Measurements from ENCODE around the gene GMDS.
"Not testable (repeated sequence)": the region's sequence is repeated elsewhere in the genome, so short reads cannot be mapped to it uniquely, and the experiment has no call there.

The GMDS gene

GRCh38 chr6:1760876-1761275 lies 484.5 kb downstream of the GMDS start:
- no peak for DNase-seq

GRCh38 chr6:1759870-1760269 lies 485.5 kb downstream of the GMDS start:
- DNase-seq: no peak

DNA sequence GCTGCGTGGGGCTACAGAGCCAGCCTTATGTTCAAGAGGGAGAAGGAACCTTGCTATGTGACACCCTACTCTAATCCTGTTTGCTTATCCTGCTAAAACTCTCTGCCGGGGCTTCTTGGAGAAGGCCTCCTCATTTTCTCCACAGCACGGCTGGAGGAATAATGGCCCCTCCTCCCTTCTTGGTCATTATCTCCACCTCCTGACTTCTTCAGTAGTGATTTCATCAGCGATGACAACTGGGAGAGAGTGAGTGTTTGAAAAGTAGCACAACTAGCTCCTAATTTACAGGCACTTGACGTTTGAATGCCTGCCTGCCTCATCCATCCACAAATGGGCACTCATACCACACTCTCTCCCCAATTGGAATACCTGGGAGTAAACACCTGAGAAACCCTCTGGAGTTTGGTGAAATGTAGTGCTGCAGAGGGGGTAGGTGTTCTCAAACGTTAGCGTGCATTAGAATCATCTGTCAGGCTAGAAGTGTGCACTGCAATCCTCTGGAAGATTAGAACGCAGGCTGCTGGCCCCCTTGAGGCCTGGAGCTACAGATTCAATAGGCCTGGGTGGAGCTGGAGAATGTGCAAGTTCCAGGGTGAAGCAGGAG lies 487.2 kb downstream of the GMDS start:
- no peak for DNase-seq

GRCh38 chr6:1757131-1757530 lies 488.3 kb downstream of the GMDS start:
- DNase-seq: no peak

GRCh38 chr6:1756472-1757129 lies 488.8 kb downstream of the GMDS start:
- DNase-seq: no peak

DNA sequence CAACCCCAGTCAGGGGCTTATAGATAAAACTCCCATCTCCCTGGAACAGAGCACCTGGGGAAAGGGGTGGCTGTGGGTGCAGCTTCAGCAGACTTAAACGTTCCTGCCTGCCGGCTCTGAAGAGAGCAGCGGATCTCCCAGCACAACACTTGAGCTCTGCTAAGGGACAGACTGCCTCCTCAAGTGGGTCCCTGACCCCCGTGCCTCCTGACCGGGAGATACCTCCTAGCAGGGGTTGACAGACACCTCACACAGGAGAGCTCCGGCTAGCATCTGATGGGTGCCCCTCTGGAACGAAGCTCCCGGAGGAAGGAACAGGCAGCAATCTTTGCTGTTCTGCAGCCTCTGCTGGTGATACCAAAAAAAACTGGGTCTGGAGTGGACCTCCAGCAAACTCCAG lies 494.3 kb downstream of the GMDS start:
- DNase-seq: not testable (repeated sequence)

DNA sequence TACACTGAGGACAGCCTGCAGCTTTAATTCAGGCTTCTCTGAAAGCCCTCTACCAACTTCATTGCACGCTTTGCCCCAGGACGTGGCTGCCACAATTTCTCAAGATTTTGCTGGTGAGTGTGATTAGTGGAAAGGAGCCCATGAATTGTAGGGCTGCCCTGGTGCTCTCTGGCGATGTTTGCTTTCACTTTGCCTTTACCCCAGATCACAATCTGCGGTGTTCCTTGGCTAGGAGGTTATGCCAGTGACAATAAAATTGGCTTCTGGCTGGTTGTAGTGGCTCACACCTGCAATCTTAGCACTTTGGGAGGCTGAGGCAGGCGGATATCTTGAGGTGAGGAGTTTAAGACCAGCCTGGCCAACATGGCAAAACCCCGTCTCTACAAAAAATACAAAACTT lies 496.4 kb downstream of the GMDS start:
- no peak for DNase-seq

DNA sequence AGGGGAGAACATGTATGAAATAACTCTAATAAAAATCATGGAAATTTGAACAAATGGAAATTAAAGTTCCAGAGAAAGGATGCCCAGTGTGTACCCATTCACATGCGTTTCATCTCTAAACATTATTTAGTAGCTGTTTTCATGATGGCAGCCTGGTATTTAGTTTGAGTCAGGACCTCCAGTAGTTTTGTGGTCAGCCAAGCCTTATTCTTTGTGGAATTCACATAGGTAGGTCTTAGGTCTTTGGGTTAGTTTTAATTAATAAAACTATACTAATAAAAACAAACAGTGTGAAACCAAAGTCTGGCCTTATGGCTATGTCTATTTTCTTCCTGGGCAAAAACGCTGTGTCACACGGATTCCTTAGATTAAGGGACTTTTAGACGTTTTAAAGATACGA lies 497.9 kb downstream of the GMDS start:
- DNase-seq: no peak

DNA sequence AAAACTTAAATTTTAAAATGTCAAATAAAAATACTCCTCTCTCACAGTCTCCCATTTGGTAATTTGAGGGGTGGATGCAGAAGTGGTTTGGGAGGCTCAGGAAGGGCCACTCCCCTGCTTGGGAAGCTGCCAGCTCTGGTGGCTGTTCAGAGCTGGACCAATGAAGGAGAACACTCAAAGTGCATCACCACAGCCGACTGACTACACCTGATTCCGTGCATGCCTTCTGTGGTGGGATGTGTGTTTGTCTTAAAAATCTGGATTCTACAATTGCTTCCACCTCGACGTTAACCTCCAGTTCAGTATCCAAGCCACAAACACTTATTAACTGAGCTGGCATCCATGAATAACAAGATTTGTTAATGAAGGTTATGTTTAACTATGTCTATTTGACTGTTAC lies 498.4 kb downstream of the GMDS start:
- DNase-seq: no peak

- DNase-seq: no peak
Observed at GRCh38 chr6:1745814-1746213, 499.6 kb downstream of the GMDS start.

DNA sequence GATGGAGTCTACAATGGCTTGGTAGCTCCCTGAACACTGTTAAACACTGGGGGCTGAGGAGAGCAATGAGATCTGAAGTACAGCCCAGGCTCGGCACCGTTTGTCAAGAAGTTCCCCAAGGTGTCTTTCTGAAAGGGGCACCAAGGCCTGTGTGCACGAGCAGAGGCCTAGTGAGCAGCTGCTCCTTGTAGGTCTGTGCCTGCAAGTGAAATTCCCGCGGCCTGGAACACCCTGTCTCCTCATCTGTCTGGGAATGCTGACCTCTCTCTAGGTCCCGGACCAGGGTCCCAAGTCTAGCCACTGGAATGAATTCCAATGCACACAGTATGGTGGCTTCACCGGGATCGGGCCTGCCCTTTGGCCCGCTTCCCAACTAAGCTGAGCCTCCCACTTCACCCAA lies 500.9 kb downstream of the GMDS start:
- no peak for DNase-seq

DNA sequence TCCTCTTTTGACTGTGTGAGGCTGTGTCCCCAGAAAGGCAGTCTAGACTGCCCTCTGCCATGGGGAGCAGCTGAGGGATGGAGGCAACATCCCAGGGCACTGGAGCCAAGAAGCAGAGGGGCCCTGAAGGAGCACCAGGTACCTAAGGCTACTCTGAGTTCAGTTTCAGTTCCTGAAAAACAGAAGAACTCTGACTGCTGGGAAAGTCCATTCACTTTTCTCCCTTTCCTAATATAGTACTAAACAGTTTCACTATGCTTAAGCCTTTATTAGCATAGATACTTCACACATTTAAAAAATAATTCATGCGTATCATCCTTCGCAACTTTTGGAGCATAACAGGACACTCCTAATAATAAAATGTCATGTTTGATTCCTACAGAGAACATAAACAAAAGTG lies 505.7 kb downstream of the GMDS start:
- no peak for DNase-seq

GRCh38 chr6:1739220-1739619 lies 506.2 kb downstream of the GMDS start:
- DNase-seq: no peak

DNA sequence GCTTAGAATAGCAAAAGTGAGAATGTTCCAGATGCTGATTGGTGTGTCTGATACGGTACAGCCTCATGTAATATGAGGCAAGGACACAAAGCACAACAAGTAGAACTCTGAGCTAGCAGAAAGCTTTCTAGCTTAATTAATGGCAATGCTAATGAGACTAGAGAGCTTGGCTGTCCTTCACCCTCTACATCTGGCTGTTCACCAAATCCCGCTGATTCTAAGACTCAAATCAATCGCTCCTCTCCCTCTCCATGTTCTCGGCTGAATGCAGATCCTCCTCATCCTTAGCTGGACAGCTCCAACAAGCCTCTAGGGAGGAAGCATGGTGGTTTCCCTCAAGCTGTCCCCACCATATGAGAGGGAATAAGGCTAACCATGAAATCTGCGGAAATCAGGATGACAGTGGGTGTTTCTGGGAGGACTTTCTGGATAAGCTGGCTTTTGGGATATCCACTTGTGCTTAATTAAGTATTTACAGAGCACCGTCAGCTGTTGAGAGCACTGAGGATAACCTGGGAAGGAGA lies 506.8 kb downstream of the GMDS start:
- no peak for DNase-seq

GRCh38 chr6:1737463-1738311 lies 507.7 kb downstream of the GMDS start:
- no peak for DNase-seq

GRCh38 chr6:1736346-1737105 lies 508.9 kb downstream of the GMDS start:
- DNase-seq: no peak

DNA sequence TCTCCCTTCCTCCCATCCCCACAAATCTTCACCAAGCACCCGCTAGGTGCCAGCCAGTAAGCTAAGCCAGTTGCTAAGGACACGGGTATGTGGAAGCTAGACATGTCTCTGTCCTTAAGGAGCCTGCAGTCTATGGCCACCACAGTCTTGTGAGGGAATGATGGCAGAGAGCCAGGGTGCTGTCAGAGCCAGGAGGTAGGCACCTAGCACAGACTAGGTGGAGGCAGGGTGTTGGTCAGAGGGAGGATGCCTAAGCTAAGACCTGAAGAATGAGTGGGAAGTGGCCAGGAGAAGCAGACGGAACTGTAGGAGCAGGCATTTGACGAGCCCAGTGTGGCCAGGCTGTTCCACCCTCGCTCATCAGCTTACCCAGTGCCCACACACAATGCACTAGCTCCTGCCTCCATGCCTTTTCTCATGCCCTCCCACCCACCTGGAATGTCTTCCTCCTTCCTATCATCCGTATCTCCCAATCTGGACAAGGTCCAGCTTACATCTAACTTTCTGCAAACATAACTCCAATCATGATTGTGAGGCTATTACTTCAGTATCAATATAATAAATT lies 510.1 kb downstream of the GMDS start:
- no peak for DNase-seq

GRCh38 chr6:1730882-1731281 lies 514.5 kb downstream of the GMDS start:
- no peak for DNase-seq

DNA sequence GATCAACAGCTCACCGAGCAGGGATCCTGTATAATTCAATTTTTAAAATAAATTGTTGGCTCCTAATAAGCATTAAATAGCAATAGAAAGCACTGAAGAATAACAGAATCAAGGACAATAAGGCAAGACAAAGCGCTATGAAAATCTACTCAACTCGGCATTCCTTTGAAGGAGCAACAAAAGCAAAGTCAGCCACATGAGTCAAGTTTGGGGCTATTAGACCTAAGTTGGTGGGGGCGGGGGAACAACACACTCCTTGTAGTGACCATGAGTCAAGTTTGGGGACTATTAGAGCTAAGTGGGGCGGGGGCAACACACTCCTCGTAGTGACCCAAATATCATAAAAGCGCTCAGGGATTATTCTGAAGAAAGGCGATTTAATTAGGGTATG lies 515.7 kb downstream of the GMDS start:
- no peak for DNase-seq

DNA sequence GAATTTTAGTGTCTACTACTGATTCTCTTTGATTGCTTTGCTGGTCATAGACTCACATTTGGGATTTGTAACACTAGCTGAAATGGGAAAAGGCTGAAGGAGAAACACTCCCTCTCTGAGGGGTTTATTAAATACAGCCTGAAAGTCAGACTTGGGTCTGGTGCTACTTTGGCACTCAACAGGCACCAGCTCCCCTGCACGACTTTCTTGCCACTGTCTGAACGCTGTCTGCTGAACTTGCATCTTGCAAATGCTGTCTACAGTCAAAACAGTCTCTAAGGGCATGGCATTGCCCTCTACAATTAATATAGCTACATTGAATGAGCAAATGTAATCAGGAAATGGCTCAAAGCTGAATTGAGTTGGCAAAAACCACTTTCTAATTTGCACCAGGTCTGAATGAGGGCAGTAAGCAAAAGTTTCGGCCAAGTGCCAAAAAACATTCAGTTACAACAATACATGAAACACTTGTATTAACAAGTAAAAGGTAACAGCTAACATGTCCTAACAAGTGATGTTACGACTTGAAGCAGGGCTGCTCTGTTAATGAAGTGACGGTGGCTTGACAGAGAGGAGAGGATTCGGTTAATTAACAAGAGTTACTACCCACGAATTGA lies 516.2 kb downstream of the GMDS start:
- no peak for DNase-seq

GRCh38 chr6:1726341-1726768 lies 519.0 kb downstream of the GMDS start:
- no peak for DNase-seq

GRCh38 chr6:1724616-1725015 lies 520.8 kb downstream of the GMDS start:
- DNase-seq: no peak
